ENCODE results near the gene RBM17.
"Not testable (repeated sequence)": the region's sequence is repeated elsewhere in the genome, so short reads cannot be mapped to it uniquely, and the experiment has no call there.

The RBM17 gene

DNA sequence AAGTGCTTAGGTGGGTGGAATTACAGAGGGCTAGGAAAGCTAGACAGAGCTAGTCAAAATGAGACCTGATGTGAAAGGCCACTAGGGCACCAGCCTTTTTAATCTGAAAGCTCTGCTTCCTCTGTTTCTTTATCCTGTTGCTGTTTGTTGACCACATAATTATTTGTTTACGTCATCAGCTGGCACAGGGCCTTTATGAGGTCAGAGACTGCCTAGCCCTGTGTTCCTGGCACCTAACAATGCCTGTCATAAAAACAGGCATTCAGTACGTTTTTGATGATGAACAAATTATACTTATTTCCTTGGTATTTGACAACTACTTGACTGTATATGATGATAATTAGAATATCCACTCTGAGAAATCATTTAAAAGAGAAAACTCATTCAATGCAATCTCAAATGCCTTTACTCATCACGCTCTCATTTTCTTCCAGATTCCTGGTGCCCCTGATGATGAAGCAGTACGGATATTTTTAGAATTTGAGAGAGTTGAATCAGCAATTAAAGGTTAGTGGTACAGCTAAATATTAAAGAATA lies 26.0 kb downstream of the RBM17 start:
- DNase-seq, result peak; percentile 69

DNA sequence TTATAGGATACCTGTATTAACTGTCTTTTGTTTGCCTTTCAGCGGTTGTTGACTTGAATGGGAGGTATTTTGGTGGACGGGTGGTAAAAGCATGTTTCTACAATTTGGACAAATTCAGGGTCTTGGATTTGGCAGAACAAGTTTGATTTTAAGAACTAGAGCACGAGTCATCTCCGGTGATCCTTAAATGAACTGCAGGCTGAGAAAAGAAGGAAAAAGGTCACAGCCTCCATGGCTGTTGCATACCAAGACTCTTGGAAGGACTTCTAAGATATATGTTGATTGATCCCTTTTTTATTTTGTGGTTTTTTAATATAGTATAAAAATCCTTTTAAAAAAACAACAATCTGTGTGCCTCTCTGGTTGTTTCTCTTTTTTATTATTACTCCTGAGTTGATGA lies 26.6 kb downstream of the RBM17 start:
- DNase-seq, result peak; percentile 61

DNA sequence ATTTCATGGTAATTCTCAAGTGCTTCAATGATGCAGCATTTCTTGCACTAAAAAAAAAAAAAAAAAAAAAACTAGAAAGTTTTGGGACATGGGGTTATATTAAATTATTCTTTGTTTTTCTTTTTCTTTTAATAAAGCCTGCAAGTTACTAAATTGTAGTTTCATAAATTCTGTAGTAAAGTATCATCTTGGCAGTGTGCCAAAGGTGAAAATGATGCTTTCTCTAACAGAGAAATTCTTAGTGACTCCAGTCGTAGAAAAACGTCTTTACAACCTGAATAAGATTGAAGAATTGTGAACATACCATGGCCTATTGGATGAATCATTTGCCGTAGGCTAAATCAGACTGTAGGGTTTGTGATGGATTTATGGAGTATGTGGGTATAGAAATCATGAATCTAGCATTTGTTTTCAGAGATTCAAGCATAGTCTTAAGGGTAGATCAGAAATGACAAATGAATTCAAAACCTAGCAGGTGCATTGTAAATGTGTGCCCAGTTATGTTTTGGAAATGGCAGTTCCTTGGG lies 27.1 kb downstream of the RBM17 start:
- peak; percentile 19 for DNase-seq

DNA sequence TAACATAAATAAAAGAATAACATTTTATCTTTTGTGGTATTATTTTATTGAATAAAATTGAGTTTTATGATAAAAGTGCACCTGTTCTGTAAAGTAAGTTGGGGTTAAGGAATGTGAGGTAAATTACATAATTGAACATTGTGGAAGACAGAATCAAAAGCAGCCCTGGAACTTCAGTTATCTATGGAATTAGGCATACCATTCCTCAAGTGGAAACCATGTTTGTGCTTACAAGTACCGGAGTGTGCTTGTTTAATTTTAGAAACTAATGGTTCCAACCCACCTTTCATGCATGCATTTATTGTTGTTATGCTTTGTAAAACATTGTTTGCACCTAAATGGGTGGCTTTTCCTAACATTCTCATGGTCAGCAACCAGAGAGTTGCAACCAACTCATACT lies 28.0 kb downstream of the RBM17 start:
- no peak for DNase-seq

DNA sequence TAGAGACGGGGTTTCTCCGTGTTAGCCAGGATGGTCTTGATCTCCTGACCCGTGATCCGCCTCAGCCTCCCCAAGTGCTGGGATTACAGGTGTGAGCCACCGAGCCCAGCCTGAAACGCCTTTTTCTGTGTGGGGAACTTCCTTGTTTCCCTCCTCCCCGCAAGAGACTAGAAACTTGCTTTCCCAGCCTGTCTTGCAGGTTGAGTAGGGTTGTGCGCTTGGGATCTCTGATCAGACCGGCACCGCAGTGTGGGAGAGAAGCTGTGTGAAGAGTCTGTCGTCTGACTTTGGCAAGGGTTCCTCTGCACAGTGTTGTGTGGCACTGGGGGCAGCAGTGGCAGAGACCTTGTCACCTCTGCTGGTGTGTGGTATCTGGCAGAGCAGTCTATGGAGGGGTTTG lies 28.9 kb downstream of the RBM17 start:
- no peak for DNase-seq

DNA sequence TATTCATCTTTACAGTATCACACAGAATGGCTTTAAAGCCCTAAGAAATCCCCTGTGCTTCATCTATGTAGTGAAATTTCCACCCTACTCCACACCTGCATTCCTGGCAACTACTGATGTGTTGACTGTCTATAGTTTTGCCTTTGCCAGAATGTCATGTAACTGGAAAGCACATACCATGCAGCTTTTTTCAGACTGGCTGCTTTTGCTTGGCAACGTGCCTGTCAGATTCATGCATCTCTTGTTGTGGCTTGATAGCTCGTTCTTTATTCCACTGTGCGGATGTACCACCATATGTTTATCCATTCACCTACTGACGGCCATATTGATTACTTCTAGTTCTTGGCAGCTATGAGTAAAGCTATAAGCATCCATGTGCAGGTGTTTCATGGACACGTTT lies 30.6 kb downstream of the RBM17 start:
- peak; percentile 16 for DNase-seq

DNA sequence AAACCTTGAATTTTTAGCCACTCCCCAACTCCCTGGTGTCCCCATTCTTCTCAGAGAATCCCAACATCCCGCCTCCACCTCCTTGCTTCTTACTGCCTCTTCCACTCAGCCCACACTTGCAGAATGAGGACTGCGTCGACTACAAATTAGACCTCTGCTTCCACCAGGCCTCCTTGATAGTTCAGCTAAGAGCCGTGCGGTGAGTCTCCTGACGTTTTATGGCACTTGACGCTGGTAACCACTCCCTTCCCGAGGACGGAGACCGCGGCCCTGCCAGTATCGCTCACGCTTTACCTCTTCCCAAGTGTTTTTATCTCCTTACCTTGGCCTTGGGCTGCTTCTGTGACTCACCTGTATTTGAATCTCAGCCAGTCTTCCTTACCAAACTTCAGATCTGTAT lies 31.1 kb downstream of the RBM17 start:
- no peak for DNase-seq

DNA sequence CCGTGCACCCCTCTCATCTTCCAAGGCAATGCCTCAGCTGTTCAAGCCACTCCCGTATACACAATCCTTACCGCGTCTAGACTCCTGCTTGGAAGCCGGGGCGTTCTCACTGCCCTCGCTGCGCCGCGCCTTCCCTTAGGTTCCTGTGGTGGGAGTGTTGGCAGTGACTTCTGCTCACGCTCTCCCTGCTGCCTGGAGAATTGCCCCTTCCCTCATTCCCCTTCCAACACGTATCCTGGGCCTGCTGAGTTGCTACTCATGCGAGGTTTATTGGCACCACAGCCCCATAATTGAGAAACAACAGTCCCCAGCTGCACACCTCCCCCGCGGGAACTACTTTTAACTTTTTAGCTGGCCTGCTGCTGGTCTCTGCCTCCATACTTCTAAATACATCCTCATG lies 31.9 kb downstream of the RBM17 start:
- no peak for DNase-seq

DNA sequence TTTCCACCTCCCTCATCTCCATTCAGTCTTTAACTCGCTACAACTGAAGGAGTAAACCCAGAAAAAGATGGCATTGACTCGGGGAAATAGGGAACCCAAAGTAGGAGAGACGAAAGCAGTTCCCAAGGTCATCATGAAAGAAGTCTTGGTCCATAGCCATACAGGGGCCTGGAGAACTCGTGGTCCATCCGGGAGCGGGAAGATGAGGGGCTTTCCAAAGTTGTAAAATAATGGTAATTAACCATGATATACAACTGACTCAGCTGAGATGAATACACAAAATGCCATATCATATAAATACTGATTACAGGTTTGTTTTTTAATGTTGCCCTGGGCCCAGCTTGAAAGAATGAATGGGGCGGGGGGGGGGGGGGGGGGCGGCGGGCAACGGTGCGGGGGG lies 32.3 kb downstream of the RBM17 start:
- no peak for DNase-seq

DNA sequence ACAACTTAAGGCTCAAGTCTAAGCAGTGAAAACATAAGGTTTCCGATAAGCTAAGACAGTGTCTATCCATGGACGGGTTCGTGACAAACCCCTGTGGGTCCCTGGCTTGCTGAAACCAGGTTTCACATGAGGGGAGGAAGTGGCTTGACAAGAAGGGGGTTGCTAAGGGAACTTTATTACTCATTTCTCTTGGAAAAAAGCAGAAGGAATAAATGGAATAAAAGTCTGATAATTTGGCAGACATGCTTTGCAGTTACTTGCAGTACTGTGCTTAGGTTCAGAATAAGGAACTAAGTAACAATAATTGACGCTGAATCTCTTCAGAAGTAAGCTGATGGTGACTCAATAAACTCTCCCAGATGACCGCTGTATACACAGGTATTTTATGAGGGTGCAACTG lies 34.7 kb downstream of the RBM17 start:
- no peak for DNase-seq

DNA sequence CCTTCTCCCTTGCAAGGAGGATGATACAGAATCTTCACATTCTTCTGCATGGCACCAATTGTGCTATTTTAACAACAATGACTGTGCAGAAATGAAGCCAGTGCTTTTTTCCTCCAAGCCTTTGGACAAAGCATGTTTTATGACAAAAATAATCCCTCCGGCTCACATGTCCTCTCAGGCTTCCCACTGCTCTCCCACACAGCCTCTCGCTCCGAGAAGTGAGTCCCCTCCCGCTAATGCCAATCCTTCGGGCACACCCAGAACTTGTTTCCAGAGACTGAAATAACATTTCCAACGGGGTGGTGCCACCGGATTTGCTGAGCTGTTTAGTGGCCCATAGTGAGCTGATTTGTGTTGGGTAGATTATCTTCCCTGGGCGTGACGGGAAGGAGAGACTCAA lies 35.8 kb downstream of the RBM17 start:
- DNase-seq, result no peak

DNA sequence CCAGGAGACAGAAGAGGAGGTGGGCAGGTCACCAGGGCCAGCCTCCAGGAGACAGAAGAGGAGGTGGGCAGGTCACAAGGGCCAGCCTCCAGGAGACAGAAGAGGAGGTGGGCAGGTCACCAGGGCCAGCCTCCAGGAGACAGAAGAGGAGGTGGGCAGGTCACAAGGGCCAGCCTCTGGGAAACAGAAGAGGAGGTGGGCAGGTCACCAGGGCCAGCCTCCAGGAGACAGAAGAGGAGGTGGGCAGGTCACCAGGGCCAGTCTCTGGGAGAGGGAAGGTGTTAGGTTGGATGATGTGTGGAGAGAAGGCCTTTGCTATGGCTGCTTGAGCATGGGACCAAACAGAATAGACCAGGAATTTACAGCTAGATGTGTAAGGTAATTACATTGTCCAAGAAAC lies 38.6 kb downstream of the RBM17 start:
- not testable (repeated sequence) for DNase-seq

DNA sequence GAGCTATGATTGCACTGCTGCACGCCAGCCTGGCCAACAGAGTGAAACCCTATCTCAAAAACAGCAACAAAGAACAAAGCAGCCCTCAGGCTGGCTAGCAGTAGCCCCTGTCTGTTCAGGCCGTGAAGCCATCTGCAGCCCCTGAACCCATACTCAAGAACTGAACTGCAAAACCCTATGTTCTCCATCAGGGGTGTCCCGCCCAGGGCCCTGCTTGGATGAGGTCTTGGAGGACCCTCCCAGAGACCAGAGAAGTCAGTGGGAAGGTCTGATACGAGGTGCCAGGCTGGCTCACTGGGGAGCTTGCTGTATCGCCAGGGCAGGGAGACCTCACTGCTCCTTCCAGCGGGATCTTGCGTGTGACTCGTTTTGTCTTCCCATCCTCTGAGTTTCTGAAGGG lies 39.3 kb downstream of the RBM17 start:
- DNase-seq, result no peak

DNA sequence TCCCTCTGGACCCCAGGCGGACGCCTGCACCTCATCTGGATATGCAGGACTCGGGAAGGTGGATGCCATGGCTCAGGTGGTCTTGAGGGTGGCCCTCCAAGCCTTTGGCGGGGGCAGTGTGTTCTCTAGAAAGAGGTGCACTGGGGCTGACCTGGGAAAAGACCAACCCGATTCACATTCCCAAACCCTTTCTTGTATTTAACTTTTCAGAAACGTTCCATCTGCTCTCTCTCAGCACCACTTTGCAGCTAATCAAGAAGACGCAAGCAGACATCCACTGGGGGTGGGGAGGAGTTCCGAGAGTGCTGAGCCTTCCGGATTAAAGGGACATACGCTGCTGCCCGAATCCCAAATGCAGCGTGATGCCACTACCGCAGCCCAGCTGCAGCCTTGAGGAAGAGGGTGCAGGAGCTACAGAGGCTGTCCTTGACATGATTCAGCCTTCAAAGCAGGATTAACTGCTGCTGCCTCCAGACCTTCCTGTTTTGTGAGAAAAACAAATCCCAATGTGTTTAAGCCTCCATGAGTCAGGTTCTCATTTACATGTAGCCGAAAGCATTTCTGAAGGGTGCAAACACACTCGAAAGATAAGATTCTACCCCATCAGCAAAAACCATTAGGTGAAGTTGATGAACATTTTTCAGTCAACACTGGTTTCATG lies 39.9 kb downstream of the RBM17 start:
- peak; percentile 66 for DNase-seq

DNA sequence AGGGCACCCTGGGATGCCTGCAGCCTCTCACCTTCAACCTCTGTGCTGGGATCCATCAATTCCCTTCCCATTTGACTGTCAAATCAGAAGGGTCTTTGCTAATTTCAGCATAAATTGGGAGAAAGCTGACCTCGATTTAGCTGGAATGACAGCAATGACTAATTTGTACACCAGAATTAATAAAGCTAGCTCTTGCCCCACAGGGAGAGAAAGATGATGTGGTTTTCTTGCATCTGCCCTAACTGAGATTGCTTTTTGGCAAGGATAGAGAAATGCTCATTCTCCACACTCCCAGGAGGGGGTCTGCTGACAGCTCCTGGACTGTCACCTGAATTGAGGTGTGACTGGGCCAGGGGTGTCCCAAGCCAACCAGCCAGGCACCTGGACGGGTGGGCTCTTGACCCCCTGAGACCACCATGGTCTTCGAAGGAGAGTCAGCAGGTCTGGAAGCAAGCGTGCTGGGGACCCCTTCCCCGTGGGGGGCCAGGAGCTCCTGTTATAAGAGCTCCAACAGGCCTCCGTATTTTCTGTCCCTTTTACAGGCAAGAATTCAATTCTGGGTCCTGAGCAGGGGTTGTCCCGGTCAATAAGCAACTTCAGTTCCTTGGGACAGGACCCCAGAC lies 42.1 kb downstream of the RBM17 start:
- DNase-seq, result peak; percentile 45

DNA sequence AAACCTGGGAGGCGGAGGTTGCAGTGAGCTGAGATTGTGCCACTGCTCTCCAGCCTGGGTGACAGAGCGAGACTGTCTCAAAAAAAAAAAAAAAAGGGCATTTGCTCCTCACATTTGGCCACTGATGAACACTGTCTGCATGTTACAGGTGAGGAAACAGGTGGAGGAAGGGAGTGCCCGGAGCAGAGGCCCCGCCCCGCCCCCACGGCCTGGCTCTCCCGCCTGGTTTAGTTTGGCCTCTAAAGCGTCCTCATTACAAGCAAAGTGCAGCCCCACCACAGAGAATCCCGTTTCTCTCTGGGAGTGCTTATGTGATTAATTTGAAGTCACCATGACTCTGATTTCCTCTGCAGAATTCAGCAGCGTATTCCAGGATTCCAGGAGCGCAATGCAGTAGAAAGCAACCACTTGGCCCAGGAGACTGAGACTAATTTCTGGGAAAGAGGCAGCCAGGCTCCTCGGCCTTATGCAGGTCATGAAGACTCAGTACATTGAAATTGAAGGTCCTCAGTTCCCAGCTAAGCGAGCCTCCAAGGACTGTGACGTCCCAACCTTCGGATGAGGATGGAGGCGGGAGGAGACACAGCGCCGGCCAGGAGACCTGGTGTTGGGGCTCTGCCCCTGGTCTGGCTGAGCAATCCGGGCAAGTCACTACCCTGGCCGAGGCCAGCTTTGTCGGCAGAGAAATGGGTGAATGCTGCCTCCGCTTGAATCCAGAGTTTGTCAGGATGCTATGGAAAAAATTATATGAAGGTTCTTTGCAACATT lies 44.7 kb downstream of the RBM17 start:
- DNase-seq, result peak; percentile 46

DNA sequence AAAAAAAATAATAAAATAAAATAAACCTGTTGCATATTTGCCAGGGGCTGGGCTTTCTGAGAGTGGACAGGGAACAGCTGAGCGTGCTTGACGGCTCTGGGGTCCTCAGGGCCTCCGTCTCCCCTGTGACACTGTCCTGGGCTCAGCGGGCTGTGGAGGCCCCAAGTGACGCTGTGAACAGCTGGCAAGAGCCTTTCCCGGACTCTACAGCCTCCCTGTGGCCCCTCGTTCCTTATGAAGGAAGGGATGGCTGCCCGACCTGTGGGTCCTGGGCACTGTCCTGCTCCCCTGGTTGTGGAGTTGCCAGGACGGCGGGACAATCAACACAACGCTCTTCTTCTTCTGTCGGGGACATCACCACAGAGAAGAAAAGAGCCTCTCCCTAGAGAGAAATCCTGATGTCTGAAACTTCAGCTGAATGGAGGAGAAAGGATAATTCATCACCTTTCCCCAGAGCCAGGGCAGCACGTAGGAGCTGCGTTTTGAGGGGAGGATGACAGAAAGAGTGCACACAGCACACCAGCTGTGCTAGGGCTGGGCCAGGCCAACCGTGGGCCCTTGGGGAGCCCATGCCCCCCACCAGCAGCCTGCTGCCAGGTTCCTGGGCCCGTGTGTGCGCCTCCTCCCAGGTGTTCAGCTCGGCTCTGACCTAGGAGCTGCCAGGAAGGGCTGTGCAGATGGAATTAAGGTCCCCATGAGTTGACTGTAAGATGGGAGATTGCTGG lies 45.4 kb downstream of the RBM17 start:
- no peak for DNase-seq

DNA sequence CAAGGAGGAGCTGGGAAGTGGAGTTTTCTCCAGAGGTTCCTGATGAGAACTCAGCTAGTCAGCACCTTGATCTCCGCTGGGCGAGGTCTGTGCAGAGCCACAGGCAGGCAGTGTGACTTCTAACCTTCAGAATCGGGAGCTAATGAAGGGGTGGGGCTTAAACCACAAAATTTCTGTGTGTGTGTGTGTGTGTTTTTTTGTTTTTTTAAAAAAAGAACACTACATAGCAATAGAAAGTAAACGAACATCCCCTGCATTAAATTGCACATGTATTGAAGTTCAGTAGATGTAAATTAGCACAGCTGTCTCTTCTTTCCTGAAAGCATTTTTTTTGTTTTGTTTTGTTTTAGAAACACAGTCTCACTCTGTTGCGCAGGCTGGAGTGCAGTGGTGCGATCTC lies 46.2 kb downstream of the RBM17 start:
- no peak for DNase-seq

DNA sequence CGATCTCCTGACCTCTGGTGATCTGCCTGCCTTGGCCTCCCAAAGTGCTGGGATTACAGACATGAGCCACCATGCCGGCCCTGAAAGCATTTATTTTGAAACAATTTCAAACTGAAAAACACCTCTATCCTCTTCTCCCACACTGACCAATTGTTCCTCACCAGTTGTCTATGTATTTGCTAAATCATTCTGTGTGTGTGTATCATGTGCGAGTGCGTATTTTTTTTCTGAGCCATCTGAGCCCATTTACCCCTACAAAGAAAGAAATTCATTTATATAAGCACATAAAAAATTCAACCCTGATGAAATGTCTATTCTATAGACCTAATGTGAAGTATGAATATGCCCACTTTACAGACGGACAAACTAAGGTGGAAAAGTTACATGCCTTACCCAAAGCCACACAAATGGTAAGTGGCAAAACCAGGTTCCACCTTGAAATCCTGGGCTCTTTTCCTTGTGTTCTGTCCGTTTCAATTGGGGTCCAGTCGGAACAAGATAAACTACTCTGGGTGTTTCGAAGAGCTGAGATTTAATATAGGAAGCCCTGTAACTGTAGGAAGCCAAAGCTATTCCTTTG lies 46.8 kb downstream of the RBM17 start:
- DNase-seq, result no peak

DNA sequence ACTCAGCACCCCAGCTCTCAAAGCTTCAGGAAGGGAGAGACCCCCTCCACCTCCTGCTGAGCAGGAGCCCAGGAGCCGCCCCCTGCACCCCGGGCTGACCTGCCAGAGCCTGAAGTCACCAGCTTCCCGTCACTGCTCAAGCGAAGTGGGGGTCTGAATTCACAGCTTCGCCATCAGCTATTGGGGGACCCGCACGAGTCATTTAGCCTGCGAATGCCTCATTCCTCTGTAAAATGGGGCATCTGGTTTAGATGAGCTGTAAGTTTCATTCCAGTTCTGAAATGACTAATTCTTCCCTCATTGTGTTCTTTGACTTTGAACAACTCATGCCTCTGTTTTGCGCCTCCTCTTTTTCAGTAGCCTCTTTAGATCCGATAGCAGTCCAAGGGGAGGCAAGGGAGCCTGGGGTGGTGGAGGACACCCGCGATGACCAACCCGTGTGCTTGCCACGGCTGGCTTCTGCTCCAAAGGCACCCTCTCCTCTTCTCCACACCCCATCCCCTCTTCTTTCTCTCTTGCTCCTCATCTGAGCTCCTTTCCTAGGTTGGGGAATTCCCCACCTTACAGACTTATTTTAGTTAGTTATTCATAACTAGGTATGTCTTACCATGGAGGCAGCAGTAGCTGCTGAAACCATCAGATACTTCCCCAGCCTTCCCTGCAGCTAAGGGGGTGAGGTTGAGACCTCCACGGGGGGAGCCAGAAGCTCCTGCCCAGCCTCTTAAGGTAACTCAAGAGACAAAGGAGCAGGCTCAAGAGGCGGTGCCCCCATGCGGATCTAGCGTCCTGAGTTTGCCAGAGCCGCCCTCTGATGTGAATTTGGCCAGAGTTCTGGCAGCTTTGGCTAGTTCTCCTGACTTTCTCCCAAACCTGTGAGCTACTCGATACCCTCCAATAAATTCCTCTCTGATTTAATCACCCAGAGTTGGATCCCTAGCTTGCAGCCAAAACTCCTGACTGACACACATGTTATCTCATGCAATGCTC lies 47.7 kb downstream of the RBM17 start:
- peak; percentile 87 for DNase-seq

DNA sequence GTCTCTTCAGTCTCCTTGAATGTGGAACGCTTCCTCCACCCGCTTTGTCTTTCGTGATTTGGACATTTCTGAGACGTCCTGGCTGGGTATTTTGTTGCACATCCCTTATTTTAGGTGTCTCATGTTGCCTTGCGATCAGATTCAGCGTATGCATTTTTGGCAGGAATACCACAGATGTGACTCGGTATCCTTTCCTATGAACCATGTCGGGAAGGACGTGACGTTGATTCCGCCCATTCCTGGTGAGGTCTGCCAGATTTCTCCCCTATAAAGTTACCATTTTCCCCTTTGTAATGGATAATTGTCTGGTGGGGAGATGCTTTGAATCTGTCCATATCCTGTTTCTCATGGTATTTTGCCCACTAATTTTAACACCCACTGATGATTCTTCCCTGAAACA lies 49.6 kb downstream of the RBM17 start:
- DNase-seq, result no peak

Measured in fibroblast of skin of right biceps (primary cell).